Measurements from ENCODE around the gene KNCN. TPM values are rescaled to one million over a fixed set of nuclear protein-coding genes. Genes with fewer than 3 reads are reported as not detected.

KNCN gene
- total RNA-seq: not detected
- long read RNA-seq: 0 reads

DNA sequence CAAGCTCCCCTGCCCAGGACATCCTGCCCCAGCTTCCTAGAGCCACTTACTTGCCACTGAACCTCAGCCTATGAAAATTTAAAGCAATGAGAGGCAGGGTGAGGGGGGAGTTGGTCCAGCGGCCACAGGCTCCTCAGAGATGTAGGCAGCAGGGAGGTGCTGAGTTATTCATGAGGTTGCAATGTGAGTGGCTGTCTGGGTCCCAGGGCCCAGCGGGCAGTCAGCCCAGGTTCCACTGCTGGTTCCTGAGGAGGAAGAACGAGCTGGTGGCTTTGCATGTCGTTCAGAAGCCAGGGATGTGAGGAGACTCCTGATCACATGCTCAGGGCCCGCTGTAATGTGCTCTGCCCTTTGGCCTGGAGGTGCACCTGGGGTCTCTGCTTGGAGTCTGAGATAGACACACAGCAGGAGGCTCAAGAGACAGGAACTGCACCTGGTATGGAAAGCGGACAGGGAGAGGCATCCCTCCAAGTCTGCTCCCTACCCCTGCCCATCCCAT lies at the start of gene KNCN:
Gene KNCN, minus strand, starts transcription at position 51 of the 499 bp plus-strand sequence. CDS start 432 bp downstream, outside the sequence.
- ATAC-seq (no peak), DNase-seq (no peak)
- intact Hi-C loops (cut with micrococcal nuclease): no loop called here

- ATAC-seq (no peak), DNase-seq (no peak)
- intact Hi-C loops (cut with micrococcal nuclease): no loop called here
These were observed 47.9 kb upstream of the KNCN start for GRCh38 chr1:46599059-46599970.

- no peak for ATAC-seq
These were observed 45.4 kb upstream of the KNCN start for GRCh38 chr1:46596846-46597245.

DNA sequence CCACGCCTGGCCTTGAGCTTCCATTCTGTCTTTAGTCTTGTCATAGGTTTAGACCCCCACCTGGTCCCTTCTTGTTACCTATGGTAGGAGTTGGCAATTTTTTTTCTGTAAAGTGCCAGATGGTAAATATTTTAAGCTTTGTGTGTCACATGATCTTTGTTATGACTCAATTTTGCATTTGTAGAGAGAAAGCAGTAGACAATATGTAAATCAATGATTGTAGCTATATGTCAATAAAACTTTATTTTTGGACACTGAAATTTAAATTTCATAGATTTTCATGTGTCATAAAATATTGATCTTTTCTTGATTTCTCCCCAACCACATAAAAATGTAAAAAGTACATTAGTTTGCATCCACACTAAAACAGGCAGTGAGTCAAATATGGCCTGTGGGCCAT lies 44.6 kb upstream of the KNCN start:
- intact Hi-C loops (cut with micrococcal nuclease): no loop called here
- DNase-seq: no peak
- ATAC-seq: no peak

More at GRCh38 chr1:46596846-46597245, 45.4 kb upstream of the KNCN start:
- intact Hi-C loops (cut with micrococcal nuclease): no loop called here
- DNase-seq: no peak

DNA sequence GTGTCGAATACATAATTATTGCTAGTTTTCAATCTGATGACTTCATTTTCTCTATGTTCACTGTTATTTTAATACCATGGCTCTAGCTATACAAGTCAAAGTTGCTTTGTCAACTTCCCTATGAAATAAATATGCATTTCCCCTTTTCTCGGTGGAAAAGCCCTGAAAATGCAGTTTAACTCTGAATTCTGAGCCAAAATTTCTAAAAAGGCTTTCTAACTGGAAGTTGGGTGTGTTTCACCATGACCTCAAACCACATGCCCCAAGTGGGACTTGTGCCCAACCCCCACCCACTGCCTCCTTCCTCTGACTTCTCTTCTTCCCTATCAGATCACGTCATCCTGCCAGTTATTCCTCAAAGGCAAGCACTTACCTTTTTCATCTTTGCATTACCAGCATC lies 43.7 kb upstream of the KNCN start:
- intact Hi-C loops (cut with micrococcal nuclease): no loop called here
- DNase-seq (peak; percentile 80), ATAC-seq (peak; percentile 74)

DNA sequence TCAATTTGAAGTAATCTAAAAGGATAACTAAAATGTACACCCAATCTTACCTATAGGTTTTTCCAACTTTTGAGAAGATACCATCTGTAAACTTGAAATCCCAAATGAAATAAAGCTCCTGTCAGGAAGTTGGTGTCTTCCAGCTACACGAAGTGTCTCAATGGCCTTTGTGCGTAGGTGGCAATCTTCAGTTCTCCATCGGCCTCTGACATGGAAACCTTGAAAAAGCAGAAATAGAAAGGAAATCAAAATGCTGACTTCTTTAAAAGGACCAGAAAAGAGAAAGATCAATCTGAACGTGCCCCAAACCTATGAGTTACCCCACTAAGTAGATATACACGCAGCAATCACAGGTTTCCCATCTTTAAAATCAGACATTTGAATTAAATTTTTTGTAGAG lies 42.6 kb upstream of the KNCN start:
- DNase-seq (no peak), ATAC-seq (peak; percentile 35)
- intact Hi-C loops (cut with micrococcal nuclease): no loop called here

GRCh38 chr1:46592823-46593222 lies 41.4 kb upstream of the KNCN start:
- no peak for ATAC-seq
- intact Hi-C loops (cut with micrococcal nuclease): no loop called here
- DNase-seq: no peak

DNA sequence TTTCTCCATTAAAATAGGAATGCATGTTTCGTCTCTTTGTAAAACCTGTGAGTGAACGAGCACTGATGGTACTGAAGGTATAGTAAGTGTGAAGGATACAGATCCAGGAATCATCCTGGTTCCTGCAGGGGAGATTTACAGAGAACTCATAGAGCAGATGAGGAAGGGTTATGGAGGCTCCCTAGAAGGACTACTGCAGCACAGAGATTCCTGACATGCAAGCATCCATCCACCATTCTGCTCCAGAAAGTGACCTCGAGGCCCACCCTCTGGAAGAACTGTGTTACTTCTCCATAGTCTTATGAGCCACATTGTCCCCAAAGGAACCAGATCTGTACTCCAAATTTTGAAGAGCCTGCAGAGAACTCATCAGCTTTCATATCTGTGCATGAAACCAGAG lies 38.1 kb upstream of the KNCN start:
- ATAC-seq (no peak), DNase-seq (no peak)
- intact Hi-C loops (cut with micrococcal nuclease): no loop called here

- intact Hi-C loops (cut with micrococcal nuclease): no loop called here
- DNase-seq (peak; percentile 64), ATAC-seq (peak; percentile 83)
These were observed 35.6 kb upstream of the KNCN start for GRCh38 chr1:46587069-46587468.

- no peak for ATAC-seq
- no peak for DNase-seq
- intact Hi-C loops (cut with micrococcal nuclease): no loop called here
These were observed 34.0 kb upstream of the KNCN start for GRCh38 chr1:46585312-46585938.

GRCh38 chr1:46583494-46583893 lies 32.0 kb upstream of the KNCN start:
- intact Hi-C loops (cut with micrococcal nuclease): no loop called here
- ATAC-seq (no peak), DNase-seq (no peak)

- ATAC-seq: peak; percentile 19
- peak; percentile 44 for DNase-seq
- intact Hi-C loops (cut with micrococcal nuclease): no loop called here
These were observed 31.5 kb upstream of the KNCN start for GRCh38 chr1:46582972-46583371.

GRCh38 chr1:46581681-46582455 lies 30.4 kb upstream of the KNCN start:
- DNase-seq: no peak
- peak; percentile 30 for ATAC-seq

DNA sequence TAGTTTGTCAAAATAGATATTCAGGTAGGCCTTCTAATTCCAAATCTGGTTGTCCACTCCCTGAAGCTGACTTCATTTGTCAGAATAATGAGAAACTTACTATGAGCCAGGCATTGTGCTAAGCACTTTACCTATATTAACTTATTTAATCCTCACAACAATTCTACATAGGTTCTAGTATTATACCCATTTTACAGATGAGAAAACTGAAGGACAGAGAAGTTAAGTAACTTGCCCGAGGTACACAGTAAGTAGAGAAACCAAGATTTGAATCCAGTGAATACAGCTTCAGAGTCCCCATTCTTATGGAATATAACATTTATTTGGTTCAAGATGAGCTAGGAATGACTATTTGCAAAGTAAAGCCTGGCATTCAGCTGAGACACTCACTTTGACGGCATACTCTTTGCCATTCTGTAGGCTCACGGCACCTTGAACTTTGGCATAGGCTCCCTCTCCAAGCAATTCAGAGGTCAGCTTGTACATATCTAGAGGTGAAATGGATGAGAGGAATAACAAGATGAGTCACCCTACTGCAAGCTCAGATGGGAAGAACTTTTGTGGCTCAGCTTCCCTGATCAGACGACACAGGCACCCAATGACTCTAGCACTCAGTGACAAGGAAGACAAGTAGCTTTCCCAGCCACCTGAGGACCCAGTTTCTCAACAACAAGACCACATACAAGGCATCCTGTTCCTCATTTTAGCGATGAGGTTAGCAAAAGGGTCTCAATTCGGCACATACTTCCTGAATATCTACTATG lies 28.9 kb upstream of the KNCN start:
- intact Hi-C loops (cut with micrococcal nuclease): no loop called here
- DNase-seq (no peak), ATAC-seq (peak; percentile 32)

More at GRCh38 chr1:46581681-46582455, 30.4 kb upstream of the KNCN start:
- intact Hi-C loops (cut with micrococcal nuclease): no loop called here

GRCh38 chr1:46577671-46578070 lies 26.2 kb upstream of the KNCN start:
- intact Hi-C loops (cut with micrococcal nuclease): no loop called here
- DNase-seq: no peak
- ATAC-seq: no peak

DNA sequence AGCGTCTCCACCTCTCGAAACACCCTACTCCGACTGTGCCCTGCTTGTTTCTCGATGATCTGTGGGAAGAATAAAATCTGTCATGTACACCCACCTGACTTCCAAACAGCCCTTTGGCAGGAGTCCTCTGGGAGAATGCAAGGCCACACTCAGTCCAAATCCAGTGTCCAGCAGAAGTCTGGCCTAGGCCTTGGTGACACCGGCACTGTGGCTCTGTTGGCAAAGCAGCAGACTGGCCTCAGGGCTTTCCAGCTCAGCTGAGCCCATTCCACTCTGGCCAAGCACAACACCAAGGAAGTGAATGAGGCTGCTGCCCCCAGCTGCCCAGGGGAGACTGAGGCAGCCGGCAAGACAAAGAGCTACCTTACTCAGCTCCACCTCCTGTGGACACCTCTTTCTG lies 25.1 kb upstream of the KNCN start:
- intact Hi-C loops (cut with micrococcal nuclease): no loop called here
- DNase-seq (no peak), ATAC-seq (no peak)

GRCh38 chr1:46575778-46576177 lies 24.3 kb upstream of the KNCN start:
- DNase-seq (no peak), ATAC-seq (no peak)
- intact Hi-C loops (cut with micrococcal nuclease): no loop called here

DNA sequence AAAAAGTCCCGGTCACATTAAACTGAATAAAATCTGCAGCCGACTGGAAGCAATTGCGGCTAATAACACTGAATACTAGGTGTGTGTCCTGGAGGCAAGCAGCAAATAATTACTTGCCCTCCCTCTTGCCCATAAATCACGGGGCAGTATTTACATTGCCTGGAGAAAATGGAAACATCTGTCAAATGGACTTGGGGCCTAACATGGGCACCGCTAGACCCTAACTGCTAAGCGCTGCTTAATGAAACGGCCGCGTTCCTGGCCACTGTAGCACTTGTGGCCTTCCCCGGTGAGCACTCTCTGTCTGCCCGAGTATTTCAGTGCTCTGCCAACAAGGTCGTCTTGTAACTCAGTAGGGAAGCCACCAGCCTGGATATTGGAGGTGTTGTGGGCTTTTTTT lies 23.9 kb upstream of the KNCN start:
- intact Hi-C loops (cut with micrococcal nuclease): no loop called here
- no peak for ATAC-seq
- DNase-seq: no peak

- ATAC-seq (no peak), DNase-seq (no peak)
- intact Hi-C loops (cut with micrococcal nuclease): no loop called here
These were observed 20.3 kb upstream of the KNCN start for GRCh38 chr1:46571691-46572225.
